MM.1S (cell line): ENCODE data around the gene MOB3B.

Experiments used
- EZH2phosphoT487 ChIP-seq: fragments of 300-600 bp; sonication (generic); IDR thresholded peaks from 2 replicates; pipeline ENCODE4 v1.6.1; 2018; ENCODE audit warnings: antibody characterized with exemption, low read length
- TF ChIP-seq, protein P1 (sequence below): fragments of 300-600 bp; sonication (generic); IDR thresholded peaks from 2 replicates; pipeline ENCODE4 v1.5.1; 2016; ENCODE audit warnings: antibody characterized with exemption, low read length, mixed read lengths

DNA sequence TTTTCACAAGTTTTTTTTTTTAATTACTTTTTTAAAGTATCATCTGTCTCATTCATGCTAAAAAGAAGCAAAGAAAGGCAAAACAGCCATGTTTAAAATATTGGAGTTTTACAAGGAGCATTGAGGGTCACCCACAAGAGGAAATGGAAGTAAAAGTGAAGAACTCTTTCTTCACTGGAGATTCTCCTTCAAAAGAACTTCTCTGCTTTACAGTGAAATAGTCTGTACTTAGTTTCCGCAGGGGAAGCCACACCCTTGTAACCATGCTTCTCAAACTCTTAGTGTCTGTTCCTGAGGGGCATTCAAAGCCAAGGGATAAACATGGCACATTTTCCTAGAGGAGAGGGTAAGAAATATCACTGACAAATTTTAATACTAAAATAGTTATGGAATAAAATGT, 35.1 kb upstream of the MOB3B start:
- TF ChIP-seq, protein P1, sequence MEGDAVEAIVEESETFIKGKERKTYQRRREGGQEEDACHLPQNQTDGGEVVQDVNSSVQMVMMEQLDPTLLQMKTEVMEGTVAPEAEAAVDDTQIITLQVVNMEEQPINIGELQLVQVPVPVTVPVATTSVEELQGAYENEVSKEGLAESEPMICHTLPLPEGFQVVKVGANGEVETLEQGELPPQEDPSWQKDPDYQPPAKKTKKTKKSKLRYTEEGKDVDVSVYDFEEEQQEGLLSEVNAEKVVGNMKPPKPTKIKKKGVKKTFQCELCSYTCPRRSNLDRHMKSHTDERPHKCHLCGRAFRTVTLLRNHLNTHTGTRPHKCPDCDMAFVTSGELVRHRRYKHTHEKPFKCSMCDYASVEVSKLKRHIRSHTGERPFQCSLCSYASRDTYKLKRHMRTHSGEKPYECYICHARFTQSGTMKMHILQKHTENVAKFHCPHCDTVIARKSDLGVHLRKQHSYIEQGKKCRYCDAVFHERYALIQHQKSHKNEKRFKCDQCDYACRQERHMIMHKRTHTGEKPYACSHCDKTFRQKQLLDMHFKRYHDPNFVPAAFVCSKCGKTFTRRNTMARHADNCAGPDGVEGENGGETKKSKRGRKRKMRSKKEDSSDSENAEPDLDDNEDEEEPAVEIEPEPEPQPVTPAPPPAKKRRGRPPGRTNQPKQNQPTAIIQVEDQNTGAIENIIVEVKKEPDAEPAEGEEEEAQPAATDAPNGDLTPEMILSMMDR: no peak
- TF ChIP-seq EZH2phosphoT487: no peak
